Stimulated activated CD8-positive, alpha-beta memory T cell treated with anti-CD3 and anti-CD28 coated beads, Interleukin-12 subunit alpha, Interleukin-12 subunit beta, amount 100 ng/mL, for 1 hour (primary cell): Measurements from ENCODE around the gene HOXB2.
"Not testable (repeated sequence)": the region's sequence is repeated elsewhere in the genome, so short reads cannot be mapped to it uniquely, and the experiment has no call there.

ENCODE experiments used
- DNase-seq: peaks from one replicate; pipeline ENCODE4 v3.0.0-alpha.2; 2020; ENCODE audit warnings: low read depth

The HOXB2 gene

GRCh38 chr17:48541036-48541576, 3.8 kb downstream of the HOXB2 start:
- no peak for DNase-seq

- DNase-seq, result no peak
These were observed 4.7 kb downstream of the HOXB2 start for GRCh38 chr17:48540213-48540612.

GRCh38 chr17:48539177-48539576, 5.7 kb downstream of the HOXB2 start:
- no peak for DNase-seq

DNA sequence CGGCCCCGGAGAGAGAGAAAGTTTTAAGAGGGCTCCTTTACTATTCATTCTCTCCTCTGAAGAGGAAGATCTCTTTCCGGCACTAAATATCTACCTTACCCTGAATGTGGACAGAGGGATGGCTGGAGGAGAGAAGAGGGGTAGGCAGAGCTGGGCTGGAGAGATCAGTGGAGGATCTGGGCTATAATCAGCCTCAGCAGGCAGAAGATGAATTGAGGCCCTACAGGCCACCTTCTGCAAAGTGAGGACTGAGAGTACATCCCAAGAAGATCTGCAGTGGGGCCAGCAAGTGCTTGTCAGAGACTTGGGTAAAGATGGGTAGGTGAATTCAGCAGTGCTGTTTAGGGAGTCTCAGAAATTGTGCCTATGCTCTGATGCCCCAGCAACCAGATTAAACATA, 7.6 kb downstream of the HOXB2 start:
- DNase-seq, result no peak

DNA sequence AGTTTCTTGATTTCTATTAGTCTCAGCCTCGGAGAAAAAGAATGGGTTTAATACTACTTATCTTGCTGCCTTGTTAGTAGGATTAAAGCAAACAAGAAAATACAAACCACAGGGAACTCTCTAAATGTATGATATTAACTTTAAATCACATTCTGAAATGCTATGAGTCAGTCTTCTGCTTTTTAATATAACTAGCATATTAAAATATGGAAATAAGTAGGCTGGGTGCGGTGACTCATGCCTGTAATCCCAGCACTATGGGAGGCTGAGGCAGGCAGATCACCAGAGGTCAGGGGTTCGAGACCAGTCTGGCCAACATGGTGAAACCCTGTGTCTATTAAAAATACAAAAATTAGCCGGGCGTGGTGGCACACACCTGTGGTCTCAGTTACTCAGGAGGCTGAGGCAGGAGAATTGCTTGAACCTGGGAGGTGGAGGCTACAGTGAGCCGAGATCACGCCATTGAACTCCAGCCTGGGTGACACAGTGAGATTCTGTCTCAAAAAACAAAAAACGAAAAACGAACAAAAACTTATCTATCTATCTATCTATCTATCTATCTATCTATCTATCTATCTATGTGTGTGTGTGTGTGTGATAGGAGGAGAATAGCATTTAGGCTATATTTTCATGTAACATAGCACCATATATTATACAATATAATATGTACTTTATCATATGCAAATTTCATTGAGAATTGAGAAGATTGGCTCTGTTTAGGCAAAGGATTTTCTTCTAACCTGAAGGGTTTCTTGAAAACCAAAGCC, 8.9 kb downstream of the HOXB2 start:
- DNase-seq, result not testable (repeated sequence)

GRCh38 chr17:48532261-48532660, 12.6 kb downstream of the HOXB2 start:
- DNase-seq, result no peak

GRCh38 chr17:48530887-48531272, 14.0 kb downstream of the HOXB2 start, which contains the start of gene HOXB1:
HOXB1 (minus strand) TSS chr17:48531011; CDS start chr17:48530904, 107 bp downstream.
- no peak for DNase-seq

- no peak for DNase-seq
These were observed 14.6 kb downstream of the HOXB2 start for GRCh38 chr17:48530208-48530886.

- no peak for DNase-seq
These were observed 15.3 kb downstream of the HOXB2 start for GRCh38 chr17:48529683-48530009.

DNA sequence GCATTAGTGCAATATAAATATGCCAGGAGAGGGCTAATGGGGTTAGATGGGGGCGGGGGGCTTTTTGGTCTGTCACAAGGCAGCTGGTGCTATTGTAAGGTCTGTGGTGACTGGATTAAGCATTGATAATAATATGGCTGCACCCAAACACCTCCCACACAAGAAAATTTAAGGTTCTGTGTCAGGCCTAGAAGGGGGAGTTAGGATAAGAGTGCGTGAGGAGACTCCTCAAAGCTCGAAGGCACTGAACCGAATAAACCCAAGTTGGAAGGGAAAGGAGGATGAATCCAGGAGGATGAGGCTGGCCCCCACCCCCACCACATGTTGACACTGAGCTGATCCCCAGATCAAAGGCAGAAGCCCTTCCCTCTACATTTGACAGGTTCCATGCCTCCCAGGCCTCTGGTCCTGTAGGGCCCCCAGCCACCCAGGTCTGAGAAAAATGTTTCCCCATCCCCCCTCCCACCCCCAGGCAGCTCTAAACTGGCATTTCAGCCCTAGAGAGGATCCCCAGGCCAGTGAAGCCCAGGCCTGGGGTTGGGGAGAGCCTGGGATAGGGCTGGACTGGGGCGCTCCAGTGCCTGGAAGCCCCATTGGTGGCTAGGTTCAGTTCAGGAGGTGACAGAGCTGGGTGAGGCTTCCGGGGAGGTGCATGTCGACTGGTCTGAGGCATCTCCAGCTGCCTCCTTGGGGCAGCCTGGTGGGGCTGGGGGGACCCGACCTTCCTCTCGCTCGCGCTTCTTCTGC, 15.8 kb downstream of the HOXB2 start:
- DNase-seq, result no peak

DNA sequence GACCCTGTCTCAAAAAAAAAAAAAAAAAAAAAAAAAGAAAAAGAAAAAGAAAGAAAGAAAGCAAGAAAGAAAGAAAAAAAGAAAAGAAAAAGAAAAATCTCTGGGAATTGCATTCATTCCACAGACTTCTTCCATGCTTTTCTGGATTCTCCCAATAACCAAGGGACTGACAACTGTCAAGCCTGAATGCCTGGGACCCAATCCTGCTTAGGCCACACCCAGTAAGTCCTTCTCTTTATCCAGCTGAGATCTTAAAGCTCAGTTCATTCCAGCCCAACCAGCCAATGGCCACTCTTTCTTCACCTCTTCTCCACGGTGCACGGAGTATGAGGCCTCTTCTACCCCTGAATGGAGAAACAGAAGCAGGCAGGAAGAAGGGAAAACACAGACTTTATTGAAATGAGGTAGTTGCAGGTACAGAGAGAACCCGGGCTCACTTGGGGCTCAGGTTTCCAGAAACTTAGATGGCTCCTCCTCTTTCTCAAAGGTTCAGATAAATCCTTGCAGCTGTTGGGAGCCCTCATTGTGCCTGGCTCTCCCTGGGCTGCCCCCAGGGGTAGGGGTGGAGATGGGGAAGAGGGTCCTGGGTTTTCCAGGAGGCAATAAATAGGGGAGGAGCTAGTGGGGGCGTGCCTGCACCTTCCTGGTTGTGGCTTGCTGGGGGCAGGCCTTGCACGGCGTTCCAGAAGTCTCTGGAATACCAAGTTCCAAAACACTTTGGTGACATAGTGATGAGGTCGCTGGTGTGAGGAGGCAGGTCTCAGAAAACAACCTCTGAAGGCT, 16.6 kb downstream of the HOXB2 start:
- no peak for DNase-seq

- DNase-seq, result no peak
These were observed 17.4 kb downstream of the HOXB2 start for GRCh38 chr17:48527547-48527932.

DNA sequence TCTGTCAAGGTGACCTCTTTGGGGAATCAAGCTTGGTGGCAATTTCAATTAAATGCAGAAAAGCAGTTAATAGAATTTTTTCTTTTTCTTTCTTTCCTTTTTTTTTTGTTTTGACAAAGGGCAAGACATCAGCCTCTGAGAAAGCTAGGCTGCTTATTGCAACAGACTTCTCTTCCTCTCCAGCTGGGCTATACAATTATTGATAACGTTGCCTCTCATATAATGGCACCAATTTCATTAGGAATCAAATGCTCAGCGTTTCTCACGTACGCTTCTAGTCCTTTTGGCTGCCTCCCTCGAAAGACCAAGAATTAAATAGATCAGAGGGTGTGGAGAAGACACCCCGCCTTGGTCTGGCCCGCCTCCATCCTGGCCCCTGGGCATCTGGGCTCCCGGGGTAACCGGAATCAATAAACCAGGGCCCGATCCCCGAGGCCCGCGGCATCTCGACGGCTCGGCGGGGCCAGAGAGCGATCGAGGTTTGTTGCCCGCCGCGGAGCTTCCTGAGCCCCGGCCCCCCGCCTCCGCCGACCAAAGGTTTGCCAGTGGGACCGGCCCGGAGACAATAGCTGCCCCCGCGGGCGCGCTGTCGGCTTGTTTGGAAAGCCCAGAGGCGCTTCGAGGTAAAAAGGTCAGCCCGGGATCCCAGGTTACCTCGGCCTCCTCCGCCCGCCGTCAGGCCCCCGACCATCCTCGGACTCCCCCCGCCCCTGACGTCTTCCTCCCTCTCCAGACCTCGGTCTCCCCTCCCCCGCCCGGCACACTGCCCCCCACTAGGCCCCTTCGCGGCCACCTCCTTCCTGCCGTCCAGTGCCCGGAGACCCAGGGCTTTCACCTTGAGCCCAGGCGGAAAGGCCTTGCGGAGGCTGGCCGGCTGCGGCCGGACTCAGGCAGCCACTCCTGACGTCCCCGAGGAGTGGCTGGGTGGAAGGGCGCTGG, 18.0 kb downstream of the HOXB2 start:
- DNase-seq, result no peak

DNA sequence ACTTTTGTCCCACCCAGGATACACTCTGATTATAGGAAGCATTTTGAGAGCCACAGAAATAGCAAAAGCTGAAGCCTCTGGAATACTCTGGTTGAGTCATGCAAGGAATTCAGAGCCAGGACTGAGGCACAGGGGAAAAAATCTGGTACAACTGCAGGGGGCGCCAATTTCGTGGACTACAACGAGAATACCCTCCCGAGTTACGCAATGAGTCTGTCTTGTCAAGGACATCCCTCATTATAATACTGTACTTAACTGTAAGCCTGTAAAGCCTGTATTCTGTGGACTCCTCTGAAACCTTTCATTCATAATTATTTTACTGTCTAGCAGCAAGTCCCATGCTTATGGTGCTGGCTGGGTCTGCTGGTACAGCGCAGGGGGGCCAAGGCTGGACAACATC, 21.9 kb downstream of the HOXB2 start:
- DNase-seq, result no peak

DNA sequence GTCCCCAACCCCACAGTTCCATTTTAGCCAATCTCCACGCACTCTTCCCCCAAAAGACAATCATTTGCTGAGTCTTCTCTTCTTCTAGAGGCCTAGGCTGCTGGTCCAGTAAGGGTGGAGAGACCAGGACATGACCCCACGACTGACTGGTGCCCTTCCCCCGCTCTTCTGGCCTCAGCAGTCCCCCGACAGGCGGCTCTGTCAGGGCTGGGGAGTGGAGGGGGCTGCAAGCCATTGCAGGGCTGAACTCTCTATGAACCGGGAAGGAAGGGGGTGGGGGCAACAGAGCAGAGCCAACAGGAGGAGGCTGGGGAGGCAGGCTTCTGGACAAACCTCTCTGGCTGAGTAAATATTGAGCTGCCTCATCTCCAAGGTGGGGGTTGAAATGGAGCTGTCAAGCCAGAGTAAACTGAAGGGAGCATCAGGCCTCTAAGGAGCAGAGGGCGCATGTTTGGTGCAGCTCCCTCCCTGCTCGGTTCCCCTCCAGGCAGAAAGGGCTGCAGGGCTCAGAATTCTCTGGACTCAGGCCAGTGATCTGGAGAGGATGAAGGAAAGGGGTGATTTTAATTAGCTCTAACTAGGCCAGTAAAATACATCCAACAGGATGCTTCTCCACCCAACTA, 22.8 kb downstream of the HOXB2 start:
- DNase-seq, result no peak

DNA sequence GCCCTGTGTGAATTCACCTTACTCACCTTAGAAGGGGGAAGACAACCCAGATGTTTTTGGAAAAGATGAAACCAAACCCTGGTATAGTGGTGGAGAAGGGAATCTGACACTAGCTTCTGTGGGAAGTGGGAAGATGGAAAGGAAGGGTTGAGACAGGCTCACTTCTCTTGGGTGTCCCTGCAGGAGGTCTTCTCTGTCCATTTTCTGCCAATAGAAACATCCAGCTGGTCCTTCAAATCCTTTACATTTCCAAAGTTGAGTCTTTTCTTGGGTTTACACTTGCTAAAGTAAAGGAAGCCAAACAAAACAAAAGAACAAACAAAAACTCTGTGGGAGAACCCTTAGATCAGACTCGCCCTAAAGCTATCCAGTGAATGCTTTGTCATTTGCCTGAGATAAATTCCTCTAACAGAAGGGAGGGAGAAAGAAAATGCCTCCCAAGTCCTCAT, 24.3 kb downstream of the HOXB2 start:
- no peak for DNase-seq

- no peak for DNase-seq
These were observed 25.5 kb downstream of the HOXB2 start for GRCh38 chr17:48519427-48519826.

- no peak for DNase-seq
These were observed 27.4 kb downstream of the HOXB2 start for GRCh38 chr17:48517478-48517877.

DNA sequence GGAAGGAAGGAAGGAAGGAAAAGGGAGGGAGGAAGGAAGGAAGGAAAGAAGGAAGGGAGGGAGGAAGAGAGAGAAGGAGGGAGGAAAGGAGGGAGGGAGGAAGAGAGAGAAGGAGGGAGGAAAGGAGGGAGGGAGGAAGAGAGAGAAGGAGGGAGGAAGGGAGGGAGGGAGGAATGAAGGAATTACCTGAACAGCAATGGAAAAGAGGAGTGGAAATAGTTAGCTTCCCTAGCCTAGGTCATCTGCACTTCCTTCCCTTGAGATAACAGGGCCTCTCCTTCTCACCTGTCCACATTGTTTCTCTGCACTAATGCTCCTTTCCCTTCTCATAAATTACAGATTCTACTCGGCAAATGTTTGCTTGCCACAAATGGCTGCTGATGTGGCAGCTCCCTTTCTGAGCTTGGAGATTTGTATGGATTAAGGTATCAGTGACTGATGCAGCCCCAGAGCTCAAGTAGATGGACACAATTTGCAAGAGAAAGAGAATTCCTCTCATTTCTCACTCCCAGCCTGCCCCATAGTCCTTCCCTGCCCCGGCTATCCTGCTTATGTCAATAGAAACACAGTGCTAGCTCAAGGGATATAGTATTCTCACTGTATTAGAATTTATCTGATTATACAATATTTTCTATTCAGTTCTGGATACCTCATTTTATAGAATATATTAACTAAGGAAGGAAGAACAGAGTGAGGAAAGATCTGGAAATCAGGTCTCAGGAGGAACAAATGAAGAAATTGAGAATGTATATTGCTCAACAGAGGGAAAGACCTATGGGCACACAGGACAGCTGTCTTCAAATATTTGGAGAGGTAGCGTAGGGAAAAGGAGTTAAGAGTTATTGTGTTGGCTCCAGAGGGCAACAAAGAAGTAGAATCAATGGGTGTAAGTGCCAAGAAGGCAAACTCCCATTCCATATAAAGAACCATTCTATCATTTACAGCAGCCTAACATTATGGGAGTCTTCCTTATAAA, 28.7 kb downstream of the HOXB2 start:
- no peak for DNase-seq
